GM21717 (cell line): Measurements from ENCODE around the gene MORC3.
"Not testable (repeated sequence)": the region's sequence is repeated elsewhere in the genome, so short reads cannot be mapped to it uniquely, and the experiment has no call there.

Source experiments
- ATAC-seq: cut with Tn5 transposase; IDR thresholded peaks from one replicate; pipeline ENCODE4 v1.9.1; 2021; ENCODE audit warnings: mild to moderate bottlenecking, moderate library complexity; ENCODE audit not compliant: unreplicated experiment

MORC3 gene, protein sequence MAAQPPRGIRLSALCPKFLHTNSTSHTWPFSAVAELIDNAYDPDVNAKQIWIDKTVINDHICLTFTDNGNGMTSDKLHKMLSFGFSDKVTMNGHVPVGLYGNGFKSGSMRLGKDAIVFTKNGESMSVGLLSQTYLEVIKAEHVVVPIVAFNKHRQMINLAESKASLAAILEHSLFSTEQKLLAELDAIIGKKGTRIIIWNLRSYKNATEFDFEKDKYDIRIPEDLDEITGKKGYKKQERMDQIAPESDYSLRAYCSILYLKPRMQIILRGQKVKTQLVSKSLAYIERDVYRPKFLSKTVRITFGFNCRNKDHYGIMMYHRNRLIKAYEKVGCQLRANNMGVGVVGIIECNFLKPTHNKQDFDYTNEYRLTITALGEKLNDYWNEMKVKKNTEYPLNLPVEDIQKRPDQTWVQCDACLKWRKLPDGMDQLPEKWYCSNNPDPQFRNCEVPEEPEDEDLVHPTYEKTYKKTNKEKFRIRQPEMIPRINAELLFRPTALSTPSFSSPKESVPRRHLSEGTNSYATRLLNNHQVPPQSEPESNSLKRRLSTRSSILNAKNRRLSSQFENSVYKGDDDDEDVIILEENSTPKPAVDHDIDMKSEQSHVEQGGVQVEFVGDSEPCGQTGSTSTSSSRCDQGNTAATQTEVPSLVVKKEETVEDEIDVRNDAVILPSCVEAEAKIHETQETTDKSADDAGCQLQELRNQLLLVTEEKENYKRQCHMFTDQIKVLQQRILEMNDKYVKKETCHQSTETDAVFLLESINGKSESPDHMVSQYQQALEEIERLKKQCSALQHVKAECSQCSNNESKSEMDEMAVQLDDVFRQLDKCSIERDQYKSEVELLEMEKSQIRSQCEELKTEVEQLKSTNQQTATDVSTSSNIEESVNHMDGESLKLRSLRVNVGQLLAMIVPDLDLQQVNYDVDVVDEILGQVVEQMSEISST

DNA sequence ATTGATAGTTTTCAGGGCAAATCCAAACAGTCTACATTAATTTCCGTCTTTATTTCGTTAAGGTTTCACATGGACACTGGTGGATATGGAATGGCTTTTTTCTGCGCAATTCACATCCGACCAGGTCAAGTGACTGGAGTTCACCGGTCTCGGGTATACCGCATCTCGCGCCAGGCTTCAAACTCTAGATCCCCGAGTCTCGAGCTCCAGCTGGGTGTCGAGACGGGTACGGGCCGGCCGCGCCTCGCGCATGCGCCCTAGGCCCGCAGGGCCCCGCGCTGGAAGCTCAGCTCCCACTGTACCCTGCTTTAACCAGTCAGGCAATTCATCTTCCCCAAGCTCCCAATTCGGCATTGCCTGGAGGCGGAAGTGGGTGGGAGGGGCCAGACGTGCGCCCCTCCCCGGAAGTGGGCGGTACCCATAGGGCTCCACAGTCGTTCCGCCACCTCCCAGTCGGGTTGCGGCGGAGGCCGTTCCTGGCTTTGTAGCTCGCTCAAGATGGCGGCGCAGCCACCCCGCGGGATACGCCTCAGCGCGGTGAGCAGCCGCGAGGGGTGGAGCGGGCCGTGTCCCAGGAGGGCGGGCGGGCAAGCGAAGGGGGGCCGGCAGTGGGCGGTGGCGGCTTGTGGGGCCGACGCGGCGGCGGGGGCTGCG, at the start of gene MORC3:
TSS of gene MORC3 (plus strand) at position 431 of the 654 bp plus-strand sequence. CDS start at position 499, 68 bp downstream.
- peak; percentile 85 for ATAC-seq

DNA sequence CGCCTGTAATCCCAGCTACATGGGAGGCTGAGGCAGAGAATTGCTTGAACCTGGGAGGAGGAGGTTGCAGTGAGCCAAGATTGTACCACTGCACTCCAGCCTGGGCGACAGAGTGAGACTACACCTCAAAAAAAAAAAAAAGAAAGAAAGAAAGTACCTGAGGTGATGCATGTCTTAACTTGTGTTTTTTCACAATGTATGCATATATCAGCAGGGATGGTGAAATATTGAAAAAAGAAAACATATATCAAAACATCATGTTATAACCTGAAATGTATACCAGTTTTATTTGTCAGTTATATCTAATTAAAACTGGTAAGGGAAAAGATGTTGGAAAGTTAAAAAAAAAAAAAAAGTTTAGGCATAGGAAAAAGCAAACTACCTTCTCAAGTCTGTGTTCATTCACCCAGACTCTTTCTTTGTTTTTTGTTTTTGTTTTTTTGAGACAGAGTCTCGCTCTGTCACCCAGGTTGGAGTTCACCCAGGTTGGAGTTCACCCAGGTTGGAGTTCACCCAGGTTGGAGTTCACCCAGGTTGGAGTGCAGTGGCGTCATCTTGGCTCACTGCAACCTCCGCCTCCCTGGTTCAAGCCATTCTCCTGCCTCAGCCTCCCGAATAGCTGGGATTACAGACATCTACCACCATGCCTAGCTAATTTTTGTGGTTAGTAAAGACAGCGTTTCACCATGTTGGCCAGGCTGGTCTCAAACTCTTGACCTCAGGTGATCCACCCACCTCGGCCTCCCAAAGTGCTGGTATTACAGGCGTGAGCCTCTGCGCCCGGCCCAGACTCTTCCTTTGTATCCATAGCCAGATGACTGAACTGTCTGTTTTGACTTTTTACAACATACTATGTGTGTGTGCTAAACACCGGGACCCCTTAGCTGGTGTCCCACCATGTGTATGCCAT, 49.0 kb upstream of the MORC3 start:
- not testable (repeated sequence) for ATAC-seq

DNA sequence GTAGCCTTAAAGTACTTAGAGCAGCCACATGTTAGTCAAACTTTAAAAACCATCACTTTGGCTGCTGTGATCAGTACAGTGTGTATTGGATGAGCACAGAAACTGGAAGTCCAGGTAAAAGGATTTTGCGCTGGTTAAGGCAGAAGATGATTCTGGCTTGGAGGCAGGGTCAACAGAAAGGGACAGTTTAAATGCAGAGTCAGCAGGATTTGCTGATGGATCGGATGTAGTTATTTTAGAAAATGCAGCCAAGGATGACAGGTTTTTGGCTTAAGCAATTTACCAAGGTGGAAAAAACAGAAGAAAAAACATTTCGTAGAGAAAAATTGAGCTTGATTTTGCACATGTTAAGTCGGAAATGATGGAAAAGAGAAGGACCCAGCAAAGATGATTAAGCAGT, 45.9 kb upstream of the MORC3 start:
- ATAC-seq = no peak

DNA sequence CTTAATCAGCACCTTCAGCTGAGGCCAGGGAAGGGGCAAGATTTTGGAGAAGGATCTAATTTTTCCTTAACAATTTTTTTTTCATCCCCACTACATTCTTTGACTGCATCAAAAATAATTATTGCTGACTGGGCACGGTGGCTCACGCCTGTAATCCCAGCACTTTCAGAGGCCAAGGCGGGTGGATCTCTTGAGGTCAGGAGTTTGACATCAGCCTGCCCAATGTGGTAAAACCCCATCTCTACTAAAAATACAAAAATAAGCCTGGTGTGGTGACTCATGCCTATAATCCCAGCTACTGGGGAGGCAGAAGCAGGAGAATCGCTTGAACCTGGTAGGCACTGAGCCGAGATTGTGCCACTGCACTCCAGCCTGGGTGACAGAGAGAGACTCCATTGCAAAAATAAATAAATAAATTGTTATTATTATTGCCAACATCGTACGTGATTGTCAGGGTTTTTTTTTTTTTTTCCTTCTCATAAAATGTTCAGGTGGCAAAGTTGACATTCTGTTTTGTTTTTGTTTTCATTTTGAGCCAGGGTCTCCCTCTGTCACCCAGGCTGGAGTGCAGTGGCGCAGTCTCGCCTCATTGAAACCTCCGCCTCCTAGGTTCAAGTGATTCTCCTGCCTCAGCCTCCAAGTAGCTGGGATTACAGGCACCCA, 37.3 kb upstream of the MORC3 start:
- ATAC-seq = no peak

DNA sequence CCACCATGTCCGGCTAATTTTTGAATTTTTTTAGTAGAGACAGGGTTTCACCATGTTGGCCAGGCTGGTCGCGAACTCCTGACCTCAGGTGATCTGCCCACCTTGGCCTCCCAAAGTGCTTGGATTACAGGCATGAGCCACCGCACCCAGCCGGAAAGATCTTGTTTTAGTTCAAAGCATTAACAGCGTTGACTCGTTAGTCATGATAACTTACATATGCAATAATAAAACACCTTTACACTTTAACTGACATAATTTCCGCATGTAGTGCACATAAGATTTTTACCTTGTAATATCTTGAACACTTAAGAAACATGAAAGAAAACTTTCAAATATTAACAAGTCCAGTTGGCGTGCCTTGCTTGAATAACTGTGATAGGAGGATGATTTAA, 36.8 kb upstream of the MORC3 start:
- not testable (repeated sequence) for ATAC-seq

DNA sequence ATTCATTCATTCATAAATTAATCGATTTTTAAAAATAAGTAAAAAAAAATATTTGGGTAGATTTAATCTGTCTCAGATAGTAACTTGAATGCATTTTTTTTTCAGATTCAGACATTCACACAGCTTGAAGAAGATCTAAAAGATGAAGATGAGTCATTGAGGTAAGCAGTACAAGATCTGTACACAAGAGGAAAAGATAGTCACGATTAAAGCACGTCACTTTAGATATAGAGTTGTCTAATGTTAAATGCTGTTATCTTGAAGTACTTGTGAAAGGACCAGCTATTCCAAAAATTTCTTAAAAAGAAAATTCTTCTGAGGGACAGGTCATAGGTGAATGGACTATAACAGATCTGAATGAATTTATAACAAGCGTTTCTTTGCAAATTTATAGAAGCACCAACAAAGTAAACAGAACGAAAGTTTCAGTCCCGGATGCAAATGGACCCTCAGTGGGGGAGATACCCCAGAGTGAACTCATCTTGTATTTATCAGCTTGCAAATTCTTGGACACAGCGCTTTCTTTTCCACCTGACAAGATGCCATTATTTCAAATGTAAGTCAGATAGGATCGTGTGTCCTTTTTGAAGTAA, 31.2 kb upstream of the MORC3 start:
- peak; percentile 20 for ATAC-seq

DNA sequence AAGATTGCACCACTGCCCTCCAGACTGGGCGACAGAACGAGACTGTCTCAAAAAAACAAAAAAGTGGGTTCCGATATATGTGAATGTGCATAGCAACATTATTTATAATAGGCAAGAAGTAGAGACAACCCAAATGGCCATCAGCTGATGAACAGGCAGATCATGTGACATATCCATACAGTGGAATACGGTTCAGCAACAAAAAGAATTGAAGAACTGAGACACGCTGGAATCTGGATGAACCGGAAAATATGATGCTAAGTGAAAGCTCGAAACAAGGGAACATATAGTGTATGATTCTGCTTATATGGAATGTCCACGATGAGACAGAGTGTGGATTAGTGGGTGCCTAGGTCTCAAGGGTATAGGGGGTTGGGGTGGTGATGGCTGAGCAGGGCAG, 28.5 kb upstream of the MORC3 start:
- no peak for ATAC-seq

DNA sequence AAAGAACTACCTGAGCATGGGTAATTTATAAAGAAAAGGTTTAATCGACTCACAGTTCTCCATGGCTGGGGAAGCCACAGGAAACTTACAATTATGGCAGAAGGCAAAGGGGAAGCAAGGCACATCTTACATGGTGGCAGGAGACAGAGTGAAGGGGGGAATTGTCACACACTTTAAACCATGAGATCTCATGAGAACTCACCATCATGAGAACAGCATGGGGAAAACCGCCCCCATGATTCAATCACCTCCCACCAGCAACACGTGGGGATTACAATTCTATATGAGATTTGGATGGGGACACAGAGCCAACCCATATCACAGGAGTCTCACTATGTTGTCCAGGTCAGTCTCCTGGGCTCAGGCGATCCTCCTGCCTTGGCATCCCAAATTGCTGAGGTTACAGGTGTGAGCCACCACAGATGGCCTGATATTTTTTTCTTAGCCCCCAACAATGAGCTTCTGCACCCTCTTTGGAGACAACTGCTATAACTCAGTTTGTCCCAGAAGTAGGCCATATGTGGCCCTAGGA, 22.5 kb upstream of the MORC3 start:
- no peak for ATAC-seq

DNA sequence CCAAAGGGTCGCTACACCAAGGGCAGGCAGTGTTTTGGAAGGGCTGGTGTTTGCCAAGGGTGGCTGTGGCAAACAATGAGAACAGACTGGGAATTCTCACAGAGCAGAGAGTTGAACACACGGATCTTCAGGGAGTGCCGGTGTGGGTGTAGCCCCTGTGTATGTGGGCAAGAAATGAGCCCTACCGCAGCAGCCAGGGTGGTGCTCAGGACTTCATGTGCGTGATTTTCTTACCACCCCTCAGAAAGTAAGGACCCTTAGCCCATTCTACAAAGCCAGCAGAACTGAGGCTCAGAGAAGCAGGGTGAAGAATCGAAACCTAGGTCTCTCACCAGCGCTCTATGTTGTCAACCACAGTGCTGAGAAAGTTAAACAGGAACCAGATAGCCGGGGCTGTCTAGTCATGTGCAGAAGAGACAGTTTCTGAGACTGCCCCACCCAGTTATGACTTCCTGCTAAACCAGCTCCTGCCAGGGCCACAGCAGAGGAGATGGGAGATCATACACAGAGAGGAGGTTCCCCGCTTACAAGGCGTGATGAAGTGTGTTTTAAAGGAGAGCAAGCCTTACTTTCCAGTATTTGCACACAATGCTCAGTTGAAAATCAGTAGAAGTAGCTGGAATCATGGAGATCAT, 21.9 kb upstream of the MORC3 start:
- ATAC-seq = peak; percentile 95

DNA sequence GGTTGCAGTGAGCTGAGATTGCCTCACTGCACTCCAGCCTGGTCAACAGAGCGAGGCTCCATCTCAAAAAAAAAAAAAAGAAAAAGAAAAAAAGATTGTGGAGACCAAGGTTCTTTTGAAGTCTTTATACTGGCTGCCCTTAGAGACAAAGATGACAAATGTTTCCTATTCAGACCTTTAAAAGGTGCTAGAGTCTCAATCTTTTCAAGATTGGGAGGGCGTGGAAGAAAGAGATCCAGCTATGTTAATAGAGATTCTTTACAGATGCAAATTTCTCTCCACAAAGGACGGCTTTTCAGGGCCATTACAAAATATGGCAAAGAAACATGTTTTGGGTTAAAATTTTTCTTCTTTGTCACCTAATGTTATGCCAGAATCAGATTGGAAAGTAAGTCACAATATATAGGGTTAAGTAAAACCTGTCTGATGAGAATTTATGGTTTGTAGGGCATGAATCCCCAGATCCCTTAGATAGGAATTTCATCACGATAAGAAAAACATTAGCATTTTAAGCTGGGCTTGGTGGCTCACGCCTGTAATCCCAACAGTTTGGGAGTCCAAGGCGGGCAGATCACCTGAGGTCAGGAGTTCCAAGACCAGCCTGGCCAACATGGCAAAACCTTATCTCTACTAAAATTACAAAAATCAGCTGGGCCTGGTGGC, 13.0 kb upstream of the MORC3 start:
- no peak for ATAC-seq

DNA sequence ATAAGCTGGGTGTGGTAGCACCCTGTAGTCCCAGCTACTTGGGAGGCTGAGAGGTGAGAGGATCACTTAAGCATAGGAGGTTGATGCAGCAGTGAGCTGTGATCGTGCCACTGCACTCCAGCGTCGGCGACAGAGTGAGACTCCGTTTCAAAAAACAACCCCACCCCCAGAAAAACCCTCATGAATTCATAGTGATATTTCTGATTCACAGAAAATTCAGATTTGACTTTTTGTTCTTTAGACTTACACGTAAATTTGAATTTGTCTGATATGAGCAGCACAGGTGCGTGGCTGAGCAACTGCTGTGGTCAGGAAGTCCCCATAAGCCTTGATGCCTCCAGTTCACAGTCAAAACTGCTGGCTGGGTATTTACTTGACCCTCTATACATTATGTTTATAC, 10.0 kb upstream of the MORC3 start:
- peak; percentile 68 for ATAC-seq

DNA sequence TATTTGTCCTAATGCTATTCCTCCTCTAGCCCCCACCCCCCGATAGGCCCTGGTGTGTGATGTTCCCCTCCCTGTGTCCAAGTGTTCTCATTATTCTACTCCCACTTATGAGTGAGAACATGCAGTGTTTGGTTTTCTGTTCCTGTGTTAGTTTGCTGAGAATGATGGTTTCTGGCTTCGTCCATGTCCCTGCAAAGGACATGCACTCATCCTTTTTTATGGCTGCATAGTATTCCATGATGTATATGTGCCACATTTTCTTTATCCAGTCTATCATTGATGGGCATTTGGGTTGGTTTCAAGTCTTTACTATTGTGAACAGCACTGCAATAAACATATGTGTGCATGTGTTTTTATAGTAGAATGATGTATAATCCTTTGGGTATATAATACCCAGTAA, 6.6 kb upstream of the MORC3 start:
- ATAC-seq = not testable (repeated sequence)

DNA sequence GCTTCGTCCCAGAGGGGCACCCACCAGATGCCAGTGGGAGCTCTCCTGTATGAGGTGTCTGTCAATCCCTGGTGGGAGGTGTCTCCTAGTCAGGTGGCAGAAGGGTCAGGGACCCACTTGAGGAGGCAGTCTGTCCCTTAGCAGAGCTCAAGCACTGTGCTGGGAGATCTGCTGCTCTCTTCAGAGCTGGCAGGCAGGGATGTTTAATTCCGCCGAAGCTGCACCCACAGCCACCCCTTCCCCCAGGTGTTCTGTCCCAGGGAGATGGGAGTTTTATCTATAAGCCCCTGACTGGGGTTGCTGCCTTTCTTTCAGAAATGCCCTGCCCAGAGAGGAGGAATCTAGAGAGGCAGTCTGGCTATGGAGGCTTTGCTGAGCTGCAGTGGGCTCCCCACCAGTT, 4.0 kb upstream of the MORC3 start:
- not testable (repeated sequence) for ATAC-seq

DNA sequence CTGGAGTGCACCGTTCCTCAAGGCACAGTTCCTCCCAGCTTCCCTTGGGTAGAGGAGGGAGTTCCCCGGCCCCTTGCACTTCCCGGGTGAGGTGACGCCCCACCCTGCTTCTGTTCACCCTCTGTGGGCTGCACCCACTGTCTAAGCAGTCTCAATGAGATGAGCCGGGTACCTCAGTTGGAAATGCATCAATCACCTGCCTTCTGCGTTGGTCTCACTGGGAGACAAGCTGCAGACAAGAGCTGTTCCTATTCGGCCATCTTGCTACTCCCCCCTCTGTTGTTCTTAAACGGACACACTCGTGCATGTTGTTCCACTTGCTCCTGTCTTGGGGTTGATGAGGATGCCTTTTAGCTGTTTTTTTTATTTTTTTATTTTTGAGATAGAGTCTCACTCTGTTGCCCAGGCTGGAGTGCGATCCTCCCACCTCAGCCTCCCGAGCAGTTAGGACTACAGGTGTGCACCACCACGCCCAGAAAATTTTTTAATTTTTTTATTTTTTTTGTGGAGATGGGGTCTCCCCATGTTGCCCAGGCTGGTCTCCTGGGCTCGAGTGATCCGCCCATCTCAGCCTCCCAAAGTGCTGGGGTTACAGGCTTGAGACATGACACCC, 3.0 kb upstream of the MORC3 start:
- no peak for ATAC-seq

DNA sequence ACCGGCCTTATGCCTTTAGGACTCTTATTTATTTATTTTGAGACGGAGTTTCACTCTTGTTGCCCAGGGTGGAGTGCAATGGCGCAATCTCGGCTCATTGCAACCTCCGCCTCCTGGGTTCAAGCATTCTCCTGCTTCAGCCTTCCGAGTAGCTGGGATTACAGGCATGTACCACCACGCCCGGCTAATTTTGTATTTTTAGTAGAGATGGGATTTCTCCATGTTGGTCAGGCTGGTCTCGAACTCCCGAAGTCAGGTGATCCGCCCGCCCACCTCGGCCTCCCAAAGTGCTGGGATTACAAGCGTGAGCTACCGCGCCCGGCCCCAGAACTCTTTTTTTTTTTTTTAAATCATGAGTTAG, 611 bp upstream of the MORC3 start:
- ATAC-seq = not testable (repeated sequence)

DNA sequence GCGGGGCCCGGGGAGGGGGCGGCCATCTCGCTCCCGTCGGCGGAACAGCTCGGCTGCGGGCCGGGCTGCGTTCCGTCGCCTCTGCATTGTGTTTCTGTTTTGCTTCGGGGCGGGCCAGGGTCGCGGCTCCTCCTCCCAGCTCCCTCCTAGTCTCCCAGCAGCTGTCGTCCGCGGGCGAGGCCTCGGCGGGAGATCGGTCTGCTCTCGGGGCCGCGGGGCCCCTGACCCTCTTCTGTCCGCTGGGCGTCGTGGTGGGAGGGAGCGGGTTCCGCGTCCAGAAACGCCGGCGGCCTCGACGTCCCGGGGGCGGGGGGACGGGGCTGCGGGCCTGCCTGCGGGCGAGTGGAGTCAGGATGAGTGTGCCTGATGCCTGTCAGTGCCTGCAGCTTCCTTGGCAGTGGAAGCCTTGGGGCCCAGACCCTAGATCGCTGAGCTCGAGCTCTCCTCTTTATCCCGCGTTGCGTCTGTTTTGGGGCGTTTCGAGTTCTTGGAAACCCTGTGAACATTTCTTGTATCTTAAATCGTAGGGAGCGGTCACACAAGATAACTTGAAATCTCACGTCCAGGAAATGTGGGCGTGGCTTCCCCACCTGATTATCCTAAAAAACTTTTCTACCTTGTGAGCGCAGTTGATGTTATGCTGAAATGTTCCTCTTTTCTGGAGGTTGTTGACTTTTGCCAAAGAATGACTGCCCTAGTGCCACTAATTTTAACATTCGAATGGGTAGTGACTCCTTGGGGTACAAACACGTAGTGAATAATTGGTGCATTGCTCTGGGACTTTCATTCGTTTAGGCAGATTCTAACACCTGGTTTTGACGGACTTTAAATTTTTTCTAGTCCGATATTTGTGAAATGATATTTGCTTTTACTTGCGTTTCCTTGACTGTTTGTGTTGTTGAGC, 676 bp downstream of the MORC3 start:
- ATAC-seq = peak; percentile 55
